ENCODE results near the gene LENG8. TPM values are rescaled to one million over a fixed set of nuclear protein-coding genes. Genes with fewer than 3 reads are reported as not detected.

Gene LENG8
- total RNA-seq, 3 donors from 2014 or later = 157 to 214 (median 199) TPM

DNA sequence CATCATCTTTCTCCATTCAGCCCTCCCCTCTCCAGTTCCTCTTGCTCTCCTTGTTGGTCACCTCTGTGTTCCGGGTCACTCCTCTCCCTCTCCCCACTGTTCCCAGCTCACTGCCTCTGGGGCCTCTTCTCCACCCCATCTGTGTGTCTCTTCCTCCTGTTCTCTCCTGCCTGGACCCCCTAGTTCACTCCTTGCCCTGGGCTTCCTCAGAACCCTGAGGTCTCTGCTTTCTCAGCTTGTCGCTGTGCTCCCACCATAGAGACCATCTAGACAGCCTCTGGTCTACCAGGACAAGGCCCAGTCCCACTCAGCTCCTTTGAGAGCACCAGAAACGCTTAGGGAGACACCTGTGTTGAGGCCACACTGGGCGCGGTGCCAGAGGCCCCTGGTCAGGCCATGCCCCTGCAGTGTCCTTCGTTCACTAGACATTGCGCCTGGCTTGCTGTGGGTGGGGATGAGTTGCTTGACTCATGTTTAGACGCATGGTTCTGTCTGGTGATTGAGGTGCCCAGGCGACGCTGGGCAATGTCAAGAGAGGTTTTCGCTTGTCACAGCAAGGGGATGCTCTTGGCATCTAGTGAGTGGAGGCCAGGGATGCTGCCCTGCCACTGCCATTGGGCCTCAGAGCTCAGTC, 9.8 kb downstream of the LENG8 start:
- H3K36me3 ChIP-seq (ENCODE audit: low read depth) = peaks cover 33% of the 10 kb centered on the region
- no peak overlapping the region for H3K4me3 ChIP-seq

DNA sequence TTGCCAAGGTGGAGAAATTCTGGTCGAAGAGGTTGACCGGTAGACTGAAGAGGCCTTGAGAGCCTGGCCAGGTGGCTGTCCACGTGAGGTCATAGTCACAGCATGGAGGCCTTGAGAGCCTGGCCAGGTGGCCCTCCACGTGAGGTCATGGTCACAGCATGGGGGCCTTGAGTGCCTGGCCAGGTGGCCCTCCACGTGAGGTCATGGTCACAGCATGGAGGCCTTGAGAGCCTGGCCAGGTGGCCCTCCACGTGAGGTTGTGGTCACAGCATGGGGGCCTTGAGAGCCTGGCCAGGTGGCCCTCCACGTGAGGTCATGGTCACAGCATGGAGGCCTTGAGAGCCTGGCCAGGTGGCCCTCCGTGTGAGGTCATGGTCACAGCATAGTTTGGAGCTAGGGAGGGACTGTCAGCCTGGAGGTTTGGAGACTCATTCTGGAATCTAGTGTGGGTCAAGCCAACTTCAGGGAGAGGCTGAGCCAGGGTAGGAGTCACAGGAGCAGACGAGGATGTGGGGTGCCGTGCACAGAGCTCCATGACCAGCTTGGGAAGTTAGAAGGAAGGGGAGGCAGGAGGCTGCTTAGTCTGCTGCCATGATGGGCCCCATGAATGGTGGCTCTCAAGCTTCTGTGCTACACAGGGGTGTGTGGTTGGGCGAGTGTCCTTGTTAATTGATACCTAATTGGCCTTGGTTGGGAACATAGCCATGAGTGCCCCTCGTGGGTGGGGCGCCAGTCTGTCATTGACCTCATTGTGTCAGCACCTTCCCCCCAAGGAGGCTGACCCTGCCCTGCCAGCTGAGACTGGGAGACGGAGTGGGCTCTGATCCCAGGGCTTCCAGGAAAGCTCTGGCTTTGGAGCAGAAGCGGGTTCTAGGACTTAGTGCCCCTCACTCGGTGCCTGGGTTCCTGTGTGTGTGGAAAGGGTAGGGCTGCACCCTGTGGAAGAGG, 10.6 kb downstream of the LENG8 start:
- H3K36me3 ChIP-seq (ENCODE audit: low read depth) = peaks cover 28% of the 10 kb centered on the region
- TF ChIP-seq, protein P1, sequence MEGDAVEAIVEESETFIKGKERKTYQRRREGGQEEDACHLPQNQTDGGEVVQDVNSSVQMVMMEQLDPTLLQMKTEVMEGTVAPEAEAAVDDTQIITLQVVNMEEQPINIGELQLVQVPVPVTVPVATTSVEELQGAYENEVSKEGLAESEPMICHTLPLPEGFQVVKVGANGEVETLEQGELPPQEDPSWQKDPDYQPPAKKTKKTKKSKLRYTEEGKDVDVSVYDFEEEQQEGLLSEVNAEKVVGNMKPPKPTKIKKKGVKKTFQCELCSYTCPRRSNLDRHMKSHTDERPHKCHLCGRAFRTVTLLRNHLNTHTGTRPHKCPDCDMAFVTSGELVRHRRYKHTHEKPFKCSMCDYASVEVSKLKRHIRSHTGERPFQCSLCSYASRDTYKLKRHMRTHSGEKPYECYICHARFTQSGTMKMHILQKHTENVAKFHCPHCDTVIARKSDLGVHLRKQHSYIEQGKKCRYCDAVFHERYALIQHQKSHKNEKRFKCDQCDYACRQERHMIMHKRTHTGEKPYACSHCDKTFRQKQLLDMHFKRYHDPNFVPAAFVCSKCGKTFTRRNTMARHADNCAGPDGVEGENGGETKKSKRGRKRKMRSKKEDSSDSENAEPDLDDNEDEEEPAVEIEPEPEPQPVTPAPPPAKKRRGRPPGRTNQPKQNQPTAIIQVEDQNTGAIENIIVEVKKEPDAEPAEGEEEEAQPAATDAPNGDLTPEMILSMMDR (IDR thresholded peaks at IDR 0.05) = no peak
- intact Hi-C loops (cut with DNase I, micrococcal nuclease) = no loop called here

More for the DNA sequence above, 9.8 kb downstream of the LENG8 start:
- ATAC-seq (no peak), DNase-seq (peak in 1 of 3 donors; percentile 49)
- TF ChIP-seq, protein P1 (IDR thresholded peaks at IDR 0.05) = no peak
- Histone ChIP-seq H3K9me3 (no peaks in the 10 kb centered on the region), H3K4me1 (ENCODE audit: low read depth) (peaks cover 30% of the 10 kb centered on the region)
- intact Hi-C loops (cut with DNase I, micrococcal nuclease) = no loop called here

DNA sequence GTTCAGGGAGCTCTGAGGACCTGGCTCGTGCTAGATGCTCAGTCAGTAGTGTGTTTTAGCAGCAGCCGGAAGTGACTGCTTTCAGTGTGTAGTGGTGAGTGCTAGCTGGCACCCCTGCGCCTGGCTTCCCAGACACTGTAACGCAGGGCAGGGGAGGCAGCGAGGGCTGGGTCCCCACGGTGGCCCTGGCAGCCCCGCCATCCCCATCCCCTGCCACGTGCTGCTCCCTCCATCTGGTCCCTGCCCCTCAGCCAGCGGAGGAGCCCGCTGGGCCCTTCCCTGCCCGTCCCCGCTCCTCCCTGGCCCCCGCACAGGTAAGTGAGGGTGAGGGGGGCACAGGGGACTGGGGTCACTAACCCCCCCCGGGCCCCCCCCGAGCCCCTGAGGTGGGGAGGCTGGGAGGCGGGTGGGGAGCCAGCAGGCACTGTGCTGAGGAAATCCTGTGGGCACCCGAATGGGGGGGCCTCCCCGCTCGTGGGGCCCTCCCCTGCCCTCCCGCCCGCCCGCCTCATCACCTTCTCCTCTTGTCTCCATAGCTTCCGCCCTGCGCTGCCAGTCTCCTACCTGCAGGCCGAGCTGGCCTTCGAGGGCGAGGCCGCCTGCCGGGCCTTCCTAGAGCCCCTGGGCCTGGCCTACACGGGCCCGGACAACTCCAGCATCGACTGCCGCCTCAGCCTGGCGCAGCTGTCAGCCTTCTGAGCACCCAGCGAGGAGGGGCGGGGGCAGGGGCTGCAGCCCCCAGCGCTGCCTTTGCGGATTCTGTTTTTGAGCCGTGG, 11.4 kb downstream of the LENG8 start:
- ATAC-seq (no peak), DNase-seq (peak in 1 of 3 donors; percentile 63)
- intact Hi-C loops (cut with DNase I, micrococcal nuclease) = no loop called here
- TF ChIP-seq, protein P1 (IDR thresholded peaks at IDR 0.05) = no peak
- Histone ChIP-seq H3K4me3 (no peak overlapping the region), H3K4me1 (ENCODE audit: low read depth) (peaks cover 39% of the 10 kb centered on the region), H3K36me3 (ENCODE audit: low read depth) (peaks cover 22% of the 10 kb centered on the region), H3K9me3 (no peaks in the 10 kb centered on the region)

More for the DNA sequence above, 10.6 kb downstream of the LENG8 start:
- ATAC-seq (no peak), DNase-seq (peak in 1 of 3 donors; percentile 49)
- H3K9me3 ChIP-seq = no peaks in the 10 kb centered on the region
- peaks cover 38% of the 10 kb centered on the region for H3K4me1 ChIP-seq (ENCODE audit: low read depth)
- H3K4me3 ChIP-seq = no peak overlapping the region

DNA sequence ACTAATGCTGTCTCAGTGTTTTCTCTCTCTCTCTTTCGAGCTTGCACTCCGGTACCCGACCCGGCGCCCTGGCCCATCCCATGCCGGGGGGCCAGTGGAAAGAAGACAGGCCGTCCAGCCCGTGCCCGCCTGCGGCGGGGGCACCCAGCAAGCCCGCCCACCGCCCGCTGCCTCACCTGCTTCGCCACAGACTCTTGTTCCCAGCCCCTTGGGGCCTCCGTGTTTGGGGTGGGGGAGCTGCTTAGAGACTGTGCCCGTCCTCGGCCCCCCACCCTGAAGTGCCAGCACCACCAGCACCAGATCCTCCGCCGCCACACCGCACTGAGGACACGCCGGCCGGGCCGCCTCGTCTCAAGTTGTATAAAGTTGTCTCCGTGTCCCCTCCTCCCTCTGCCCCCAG, 12.2 kb downstream of the LENG8 start:
- intact Hi-C loops (cut with DNase I, micrococcal nuclease) = no loop called here
- peaks cover 16% of the 10 kb centered on the region for H3K36me3 ChIP-seq (ENCODE audit: low read depth)
- DNase-seq = peak in 1 of 3 donors; percentile 70
- TF ChIP-seq, protein P1 (IDR thresholded peaks at IDR 0.05) = no peak
- no peak overlapping the region for H3K4me3 ChIP-seq
- no peaks in the 10 kb centered on the region for H3K9me3 ChIP-seq
- peaks cover 47% of the 10 kb centered on the region for H3K4me1 ChIP-seq (ENCODE audit: low read depth)
- no peak for ATAC-seq

DNA sequence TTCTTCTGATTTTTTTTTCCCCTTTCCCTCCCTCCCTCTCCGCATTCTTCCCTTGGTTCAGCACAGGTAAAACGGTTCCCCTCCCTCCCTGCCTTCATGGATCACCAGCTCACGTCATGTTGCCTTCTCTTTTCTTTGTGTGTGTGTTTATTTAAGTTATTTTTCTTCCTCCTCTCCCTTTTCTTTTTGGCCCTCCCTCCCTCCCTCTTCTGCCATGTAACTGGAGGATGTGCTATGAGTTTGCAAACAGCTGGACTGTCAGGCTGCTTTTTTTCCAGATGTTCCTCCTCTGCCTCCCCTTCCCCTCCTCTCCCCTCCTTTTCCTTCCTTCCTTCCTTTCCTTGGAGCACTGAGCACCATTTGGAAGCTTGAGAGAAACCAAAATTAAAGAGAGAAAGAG, 12.6 kb downstream of the LENG8 start:
- Histone ChIP-seq H3K9me3 (no peaks in the 10 kb centered on the region), H3K4me3 (no peak overlapping the region), H3K4me1 (ENCODE audit: low read depth) (peaks cover 49% of the 10 kb centered on the region), H3K36me3 (ENCODE audit: low read depth) (peaks cover 14% of the 10 kb centered on the region)
- DNase-seq = no peak
- intact Hi-C loops (cut with DNase I, micrococcal nuclease) = no loop called here
- ATAC-seq = no peak
- TF ChIP-seq, protein P1 (IDR thresholded peaks at IDR 0.05) = no peak
